GM12878 (cell line): ENCODE data around the gene RNF150. TPM values are rescaled to one million over a fixed set of nuclear protein-coding genes. Genes with fewer than 3 reads are reported as not detected.

ENCODE experiments used
- ATAC-seq: fragments of 200-7000 bp; cut with Tn5 transposase; 3 replicates; pipeline ENCODE4 v1.9.1; 2020; ENCODE audit warnings: mild to moderate bottlenecking, moderate library complexity
- BruUV-seq: library from RNA; stranded (reverse); fragments of 400-500 nt; replicated peaks from 2 replicates; lab custom pipeline; 2021; lab: Mats Ljungman, UMichigan
- CTCF ChIA-PET: fragments of 300-600 bp; sonication (Branson Sonifier 250); formaldehyde crosslinking; extraction: SDS; loops from one replicate; lab custom pipeline; 2021; ENCODE audit warnings: inconsistent platforms; lab: Yijun Ruan, JAX
- POLR2A ChIA-PET: fragments of 350-600 bp; formaldehyde crosslinking; extraction: SDS; loops from one replicate; lab custom pipeline; 2021; ENCODE audit warnings: inconsistent platforms; lab: Charles Lee
- RAD21 ChIA-PET: fragments of 300-600 bp; sonication (Branson Sonifier 250); formaldehyde crosslinking; loops from one replicate; lab custom pipeline; 2023; ENCODE audit warnings: antibody characterized with exemption; ENCODE audit not compliant: unreplicated experiment; lab: Charles Lee
- SMC1A ChIA-PET: fragments of 300-600 bp; sonication (Branson Sonifier 250); formaldehyde crosslinking; loops from one replicate; lab custom pipeline; 2023; ENCODE audit not compliant: unreplicated experiment, uncharacterized antibody; lab: Charles Lee
- DNase-seq: peaks from one replicate; pipeline ENCODE4 v3.0.0-alpha.2; 2011; ENCODE audit warnings: low read depth, low spot score
- FAIRE-seq: peaks from 3 replicates; lab custom pipeline; 2011; peaks lifted over from hg19 to GRCh38; lab: Jason Lieb, UNC
- H2AFZ ChIP-seq: 2 replicates; pipeline ENCODE4 v1.6.0; 2011; ENCODE audit warnings: low read depth, low read length, control low read depth; ENCODE audit not compliant: control insufficient read depth
- H3K27ac ChIP-seq: 2 replicates; pipeline ENCODE4 v1.5.1; 2011; ENCODE audit warnings: control low read depth; ENCODE audit not compliant: control insufficient read depth, insufficient read depth
- H3K27me3 ChIP-seq, 2 experiments: replicated peaks in 1 of 2; 2 replicates each; pipeline versions ENCODE4 v1.6.0 to v1.6.1; 2011; ENCODE audit warnings: low read length in 1 of 2; ENCODE audit not compliant: control insufficient read depth in 2 of 2, insufficient read depth in 2 of 2
- H3K36me3 ChIP-seq, 2 experiments: 2 replicates each; pipeline ENCODE4 v1.5.1; 2011; ENCODE audit warnings: low read length in 1 of 2; ENCODE audit not compliant: control insufficient read depth in 2 of 2, insufficient read depth in 2 of 2
- H3K4me1 ChIP-seq: 2 replicates; pipeline ENCODE4 v1.6.1; 2011; ENCODE audit warnings: mild to moderate bottlenecking, low read length, moderate library complexity, mixed read lengths; ENCODE audit not compliant: control insufficient read depth, insufficient read depth
- H3K4me2 ChIP-seq: 2 replicates; pipeline ENCODE4 v1.6.0; 2011; ENCODE audit warnings: control low read depth; ENCODE audit not compliant: control insufficient read depth, insufficient read depth
- H3K4me3 ChIP-seq: fragments of 200-600 bp; sonication (generic); 2 replicates; pipeline ENCODE4 v1.5.1; 2016
- H3K79me2 ChIP-seq: 2 replicates; pipeline ENCODE4 v1.6.0; 2011; ENCODE audit warnings: low read length; ENCODE audit not compliant: control insufficient read depth, insufficient read depth
- H3K9ac ChIP-seq: 2 replicates; pipeline ENCODE4 v1.8.0; 2011; ENCODE audit warnings: low read length, control low read depth, mixed read lengths; ENCODE audit not compliant: control insufficient read depth, insufficient read depth
- H3K9me3 ChIP-seq: replicated peaks from 3 replicates; pipeline ENCODE4 v1.5.1; 2011; ENCODE audit warnings: mild to moderate bottlenecking, low read length; ENCODE audit not compliant: control insufficient read depth, insufficient read depth
- H4K20me1 ChIP-seq: 2 replicates; pipeline ENCODE4 v1.6.0; 2011; ENCODE audit not compliant: control insufficient read depth, insufficient read depth
- ATF2 ChIP-seq: IDR thresholded peaks from 2 replicates; pipeline ENCODE4 v1.6.1; 2012; ENCODE audit warnings: low read length, inconsistent platforms
- CBX3 ChIP-seq: fragments of 200-600 bp; sonication (generic); IDR thresholded peaks from 2 replicates; pipeline ENCODE4 v1.6.1; 2016; ENCODE audit warnings: low read depth, borderline replicate concordance
- JUNB ChIP-seq: IDR thresholded peaks from 2 replicates; pipeline ENCODE4 v1.6.1; 2016; ENCODE audit warnings: antibody characterized with exemption, mild to moderate bottlenecking
- RAD51 ChIP-seq: fragments of 450-650 bp; IDR thresholded peaks from 2 replicates; pipeline ENCODE4 v1.6.1; 2016; ENCODE audit warnings: moderate library complexity, mild to moderate bottlenecking, inconsistent platforms
- SP1 ChIP-seq: IDR thresholded peaks from one replicate; pipeline ENCODE4 v1.6.1; 2011; ENCODE audit warnings: low read depth, low read length
- TCF3 ChIP-seq: IDR thresholded peaks from 2 replicates; pipeline ENCODE4 v1.6.1; 2012; ENCODE audit warnings: low read depth, mild to moderate bottlenecking, low read length, borderline replicate concordance; ENCODE audit not compliant: insufficient read depth
- ZBED1 ChIP-seq: IDR thresholded peaks from 2 replicates; pipeline ENCODE4 v1.6.1; 2016; ENCODE audit warnings: borderline replicate concordance
- WGBS: methylation state at CpG from one replicate; pipeline ENCODE4 v1.1.6; 2016; ENCODE audit warnings: low lambda C conversion rate; ENCODE audit not compliant: insufficient replicate concordance, insufficient coverage; ENCODE audit errors: missing lambda C conversion rate; 5-methylcytosine and 5-hydroxymethylcytosine counted together
- in situ Hi-C: fragments of 300-500 bp; cut with MboI; formaldehyde crosslinking; loops from 9 replicates; pipeline ENCODE4 v1.14.3; 2018; ENCODE audit warnings: mixed read lengths
- intact Hi-C: fragments of 100-400 bp; cut with micrococcal nuclease; formaldehyde crosslinking; loops from one replicate; pipeline ENCODE4 v1.14.2; 2022; ENCODE audit not compliant: unreplicated experiment
- polyA plus RNA-seq, 11 experiments: library from polyadenylated mRNA; depleted of rRNA in 4 of 11; unstranded in 6 of 11; stranded (reverse) in 5 of 11; fragments of >200 nt; fragmentation: Nextera tagmentation in 4 of 11; fragmentation: Illumina TruSeq in 1 of 11; extraction: Ambion mirVana in 4 of 11; extraction: Trizol in 1 of 11; gene quantifications; 1 replicate in 1 of 11; 2 replicates in 10 of 11; pipeline versions ENCODE4 v1.2.1 to v1.2.3, GENCODE V29; 2011 to 2016; ENCODE audit warnings: inconsistent platforms in 2 of 11, missing spikeins in 2 of 11, low read depth in 1 of 11
- total RNA-seq, 4 experiments: library from RNA; depleted of rRNA in 3 of 4; stranded (reverse); fragments of >200 nt in 3 of 4; fragmentation: Illumina TruSeq in 1 of 4; extraction: Trizol in 1 of 4; gene quantifications; 2 replicates each; pipeline versions ENCODE4 v1.2.1 to v1.2.3, GENCODE V29; 2013 to 2021
- TF ChIP-seq, protein P1 (sequence below): IDR thresholded peaks from 2 replicates; pipeline ENCODE4 v1.6.1; 2011; ENCODE audit warnings: low read depth, low read length, improper control_type of control experiment, borderline replicate concordance
- TF ChIP-seq, protein P2 (sequence below): fragments of 450-650 bp; IDR thresholded peaks from 2 replicates; pipeline ENCODE4 v1.6.1; 2017; ENCODE audit warnings: mild to moderate bottlenecking, low read depth, inconsistent platforms; ENCODE audit not compliant: poor library complexity, severe bottlenecking
- TF ChIP-seq, protein P3 (sequence below): fragments of 450-650 bp; IDR thresholded peaks from 2 replicates; pipeline ENCODE4 v1.6.1; 2016; ENCODE audit warnings: mild to moderate bottlenecking
- TF ChIP-seq, protein P4 (sequence below): fragments of 450-650 bp; IDR thresholded peaks from 2 replicates; pipeline ENCODE4 v1.6.1; 2017; ENCODE audit warnings: mild to moderate bottlenecking, moderate library complexity

RNF150 gene
- total and polyA plus RNA-seq, 10 of the 15 experiments (the other 5 are each of a cell fraction or from before 2014, with no cell fraction given), result 0.01 to 2.3 (median 0.04) TPM; not detected in 6

GRCh38 chr4:140863197-140863596, 270.1 kb downstream of the RNF150 start (continued):
- TF ChIP-seq ATF2 (no peak), JUNB (no peak), SP1 (no peak), ZBED1 (no peak)
- TF ChIP-seq, protein P1, sequence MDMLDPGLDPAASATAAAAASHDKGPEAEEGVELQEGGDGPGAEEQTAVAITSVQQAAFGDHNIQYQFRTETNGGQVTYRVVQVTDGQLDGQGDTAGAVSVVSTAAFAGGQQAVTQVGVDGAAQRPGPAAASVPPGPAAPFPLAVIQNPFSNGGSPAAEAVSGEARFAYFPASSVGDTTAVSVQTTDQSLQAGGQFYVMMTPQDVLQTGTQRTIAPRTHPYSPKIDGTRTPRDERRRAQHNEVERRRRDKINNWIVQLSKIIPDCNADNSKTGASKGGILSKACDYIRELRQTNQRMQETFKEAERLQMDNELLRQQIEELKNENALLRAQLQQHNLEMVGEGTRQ, result no peak
- TF ChIP-seq, all 136 proteins: peak for 0

- FAIRE-seq (no peak), DNase-seq (no peak), ATAC-seq (no peak)
- no peak overlapping the region for H3K4me3 ChIP-seq
- no peak overlapping the region for H2AFZ ChIP-seq
- in situ Hi-C loops (loop anchor here (5.0 kb wide), 1 partner anchor 265 kb away; no protein-coding TSS in a partner anchor), intact Hi-C loops (no loop called here)
- BruUV-seq, result no TSS peak
- H3K4me2 ChIP-seq, result no peak overlapping the region
- ChIA-PET CTCF (interaction anchor here (0.9 to 2.1 kb wide), 3 partner anchors 10 to 22 kb away, joined by 3 to 19 read pairs (median 3); no protein-coding TSS in a partner anchor), RAD21 (interaction anchor here (1.1 kb wide), 1 partner anchor 273 kb away, joined by 3 read pairs; no protein-coding TSS in a partner anchor), POLR2A (no interaction called here), SMC1A (interaction anchor here (1.7 kb wide), 1 partner anchor 22 kb away, joined by 9 read pairs; no protein-coding TSS in a partner anchor)
- 0% methylated on average over 4 of the region's 4 CpGs for WGBS
- H3K9me3 ChIP-seq, result no peaks in the 10 kb centered on the region
- no peak overlapping the region for H3K27ac ChIP-seq
- H3K9ac ChIP-seq, result no peak overlapping the region
- no peaks in the 10 kb centered on the region for H3K79me2 ChIP-seq
- H4K20me1 ChIP-seq, result no peaks in the 10 kb centered on the region
- H3K27me3 ChIP-seq, result peaks cover 0 to 2% of the 10 kb centered on the region in 2 experiments; a peak in 1 of 4 replicates
- H3K36me3 ChIP-seq, result no peaks in the 10 kb centered on the region
- no peaks in the 10 kb centered on the region for H3K4me1 ChIP-seq
- TF ChIP-seq TCF3 (no peak), ATF2 (no peak), CBX3 (no peak), RAD51 (no peak)
- TF ChIP-seq, protein P2, sequence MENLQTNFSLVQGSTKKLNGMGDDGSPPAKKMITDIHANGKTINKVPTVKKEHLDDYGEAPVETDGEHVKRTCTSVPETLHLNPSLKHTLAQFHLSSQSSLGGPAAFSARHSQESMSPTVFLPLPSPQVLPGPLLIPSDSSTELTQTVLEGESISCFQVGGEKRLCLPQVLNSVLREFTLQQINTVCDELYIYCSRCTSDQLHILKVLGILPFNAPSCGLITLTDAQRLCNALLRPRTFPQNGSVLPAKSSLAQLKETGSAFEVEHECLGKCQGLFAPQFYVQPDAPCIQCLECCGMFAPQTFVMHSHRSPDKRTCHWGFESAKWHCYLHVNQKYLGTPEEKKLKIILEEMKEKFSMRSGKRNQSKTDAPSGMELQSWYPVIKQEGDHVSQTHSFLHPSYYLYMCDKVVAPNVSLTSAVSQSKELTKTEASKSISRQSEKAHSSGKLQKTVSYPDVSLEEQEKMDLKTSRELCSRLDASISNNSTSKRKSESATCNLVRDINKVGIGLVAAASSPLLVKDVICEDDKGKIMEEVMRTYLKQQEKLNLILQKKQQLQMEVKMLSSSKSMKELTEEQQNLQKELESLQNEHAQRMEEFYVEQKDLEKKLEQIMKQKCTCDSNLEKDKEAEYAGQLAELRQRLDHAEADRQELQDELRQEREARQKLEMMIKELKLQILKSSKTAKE, result no peak
- TF ChIP-seq, protein P3, sequence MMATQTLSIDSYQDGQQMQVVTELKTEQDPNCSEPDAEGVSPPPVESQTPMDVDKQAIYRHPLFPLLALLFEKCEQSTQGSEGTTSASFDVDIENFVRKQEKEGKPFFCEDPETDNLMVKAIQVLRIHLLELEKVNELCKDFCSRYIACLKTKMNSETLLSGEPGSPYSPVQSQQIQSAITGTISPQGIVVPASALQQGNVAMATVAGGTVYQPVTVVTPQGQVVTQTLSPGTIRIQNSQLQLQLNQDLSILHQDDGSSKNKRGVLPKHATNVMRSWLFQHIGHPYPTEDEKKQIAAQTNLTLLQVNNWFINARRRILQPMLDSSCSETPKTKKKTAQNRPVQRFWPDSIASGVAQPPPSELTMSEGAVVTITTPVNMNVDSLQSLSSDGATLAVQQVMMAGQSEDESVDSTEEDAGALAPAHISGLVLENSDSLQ, result no peak
- TF ChIP-seq, protein P4, sequence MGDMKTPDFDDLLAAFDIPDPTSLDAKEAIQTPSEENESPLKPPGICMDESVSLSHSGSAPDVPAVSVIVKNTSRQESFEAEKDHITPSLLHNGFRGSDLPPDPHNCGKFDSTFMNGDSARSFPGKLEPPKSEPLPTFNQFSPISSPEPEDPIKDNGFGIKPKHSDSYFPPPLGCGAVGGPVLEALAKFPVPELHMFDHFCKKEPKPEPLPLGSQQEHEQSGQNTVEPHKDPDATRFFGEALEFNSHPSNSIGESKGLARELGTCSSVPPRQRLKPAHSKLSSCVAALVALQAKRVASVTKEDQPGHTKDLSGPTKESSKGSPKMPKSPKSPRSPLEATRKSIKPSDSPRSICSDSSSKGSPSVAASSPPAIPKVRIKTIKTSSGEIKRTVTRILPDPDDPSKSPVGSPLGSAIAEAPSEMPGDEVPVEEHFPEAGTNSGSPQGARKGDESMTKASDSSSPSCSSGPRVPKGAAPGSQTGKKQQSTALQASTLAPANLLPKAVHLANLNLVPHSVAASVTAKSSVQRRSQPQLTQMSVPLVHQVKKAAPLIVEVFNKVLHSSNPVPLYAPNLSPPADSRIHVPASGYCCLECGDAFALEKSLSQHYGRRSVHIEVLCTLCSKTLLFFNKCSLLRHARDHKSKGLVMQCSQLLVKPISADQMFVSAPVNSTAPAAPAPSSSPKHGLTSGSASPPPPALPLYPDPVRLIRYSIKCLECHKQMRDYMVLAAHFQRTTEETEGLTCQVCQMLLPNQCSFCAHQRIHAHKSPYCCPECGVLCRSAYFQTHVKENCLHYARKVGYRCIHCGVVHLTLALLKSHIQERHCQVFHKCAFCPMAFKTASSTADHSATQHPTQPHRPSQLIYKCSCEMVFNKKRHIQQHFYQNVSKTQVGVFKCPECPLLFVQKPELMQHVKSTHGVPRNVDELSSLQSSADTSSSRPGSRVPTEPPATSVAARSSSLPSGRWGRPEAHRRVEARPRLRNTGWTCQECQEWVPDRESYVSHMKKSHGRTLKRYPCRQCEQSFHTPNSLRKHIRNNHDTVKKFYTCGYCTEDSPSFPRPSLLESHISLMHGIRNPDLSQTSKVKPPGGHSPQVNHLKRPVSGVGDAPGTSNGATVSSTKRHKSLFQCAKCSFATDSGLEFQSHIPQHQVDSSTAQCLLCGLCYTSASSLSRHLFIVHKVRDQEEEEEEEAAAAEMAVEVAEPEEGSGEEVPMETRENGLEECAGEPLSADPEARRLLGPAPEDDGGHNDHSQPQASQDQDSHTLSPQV, result no peak
Measured at GRCh38 chr4:140862177-140862442, 271.2 kb downstream of the RNF150 start.
